HG03342 (cell line): ENCODE results near the gene SFT2D3.

Experiments used
- ATAC-seq: cut with Tn5 transposase; IDR thresholded peaks from one replicate; pipeline ENCODE4 v1.9.1; 2021; ENCODE audit warnings: mild to moderate bottlenecking, moderate library complexity; ENCODE audit not compliant: unreplicated experiment

Gene SFT2D3

GRCh38 chr2:127664065-127664894 is 37.0 kb upstream of the SFT2D3 start:
- no peak for ATAC-seq

GRCh38 chr2:127664895-127665225 is 36.4 kb upstream of the SFT2D3 start:
- ATAC-seq, result no peak

- no peak for ATAC-seq
Measured at GRCh38 chr2:127665267-127665893, 35.9 kb upstream of the SFT2D3 start.

GRCh38 chr2:127669056-127669455 is 32.2 kb upstream of the SFT2D3 start:
- no peak for ATAC-seq

GRCh38 chr2:127670055-127670956 is 31.0 kb upstream of the SFT2D3 start:
- ATAC-seq, result no peak

GRCh38 chr2:127670957-127671290 is 30.4 kb upstream of the SFT2D3 start:
- no peak for ATAC-seq

GRCh38 chr2:127671557-127672302 is 29.6 kb upstream of the SFT2D3 start:
- no peak for ATAC-seq

- no peak for ATAC-seq
Measured at GRCh38 chr2:127672341-127673224, 28.7 kb upstream of the SFT2D3 start.

- ATAC-seq, result no peak
Measured at GRCh38 chr2:127673291-127674069, 27.8 kb upstream of the SFT2D3 start.

GRCh38 chr2:127674241-127675209 is 26.8 kb upstream of the SFT2D3 start:
- no peak for ATAC-seq

- ATAC-seq, result no peak
Measured at GRCh38 chr2:127675331-127676261, 25.7 kb upstream of the SFT2D3 start, which contains the start of gene LIMS2. Gene LIMS2, minus strand, starts transcription at chr2:127675530. Its CDS starts 506 bp downstream, at chr2:127675024.

GRCh38 chr2:127676906-127677305 is 24.4 kb upstream of the SFT2D3 start:
- no peak for ATAC-seq

- ATAC-seq, result no peak
Measured at GRCh38 chr2:127678531-127678930, 22.8 kb upstream of the SFT2D3 start.

GRCh38 chr2:127678991-127679390 is 22.3 kb upstream of the SFT2D3 start:
- ATAC-seq, result no peak

GRCh38 chr2:127679680-127680361 is 21.5 kb upstream of the SFT2D3 start:
- ATAC-seq, result no peak

- ATAC-seq, result no peak
Measured at GRCh38 chr2:127680706-127681287, 20.5 kb upstream of the SFT2D3 start.
